ENCODE data around the gene BST1.

GRCh38 chr4:15707363-15707715 is 4.5 kb downstream of the BST1 start:
- TF ChIP-seq REST (IDR thresholded peaks at IDR 0.05; ENCODE audit: insufficient read depth in 1 of 2, low read depth in 2 of 2, low read length in 2 of 2) = no peak
- TF ChIP-seq POLR2AphosphoS5 (IDR thresholded peaks at IDR 0.05; ENCODE audit: low read depth, low read length) = no peak
- TF ChIP-seq SIN3A (IDR thresholded peaks at IDR 0.05; ENCODE audit: borderline replicate concordance, insufficient read depth, low read length) = no peak

Data from PFSK-1 (cell line).